GM23248 (cell line): ENCODE data around the gene ZNHIT1. TPM values are rescaled to one million over a fixed set of nuclear protein-coding genes. Genes with fewer than 3 reads are reported as not detected.
A peak's percentile ranks its signal among the peaks of the same experiment; 100 is the strongest.
"Not testable (repeated sequence)": the region's sequence is repeated elsewhere in the genome, so short reads cannot be mapped to it uniquely, and the experiment has no call there.

Source experiments
- DNase-seq: peaks from one replicate; pipeline ENCODE4 v3.0.0-alpha.2; 2015
- H2AFZ ChIP-seq: fragments of 200-600 bp; sonication (generic); 2 replicates; pipeline ENCODE4 v1.6.1; 2016; ENCODE audit warnings: antibody characterized with exemption
- H3F3A ChIP-seq: fragments of 200-600 bp; sonication (generic); 2 replicates; pipeline ENCODE4 v1.6.1; 2016; ENCODE audit warnings: mild to moderate bottlenecking, antibody characterized with exemption, mixed run types; ENCODE audit not compliant: insufficient read depth
- H3K27ac ChIP-seq: fragments of 200-600 bp; sonication (generic); 2 replicates; pipeline ENCODE4 v1.5.1; 2016; ENCODE audit warnings: mild to moderate bottlenecking
- H3K27me3 ChIP-seq: fragments of 200-600 bp; sonication (generic); replicated peaks from 2 replicates; pipeline ENCODE4 v1.6.1; 2016; ENCODE audit warnings: mild to moderate bottlenecking; ENCODE audit not compliant: insufficient read depth
- H3K36me3 ChIP-seq: fragments of 200-600 bp; sonication (generic); 2 replicates; pipeline ENCODE4 v1.6.1; 2016; ENCODE audit warnings: low read depth, mild to moderate bottlenecking
- H3K4me1 ChIP-seq: fragments of 200-600 bp; sonication (generic); 2 replicates; pipeline ENCODE4 v1.6.1; 2016; ENCODE audit warnings: mild to moderate bottlenecking; ENCODE audit not compliant: insufficient read depth
- H3K4me2 ChIP-seq: fragments of 200-600 bp; sonication (generic); one replicate; pipeline ENCODE4 v1.6.1; 2016; ENCODE audit warnings: mild to moderate bottlenecking; ENCODE audit not compliant: unreplicated experiment
- H3K4me3 ChIP-seq: fragments of 200-600 bp; sonication (generic); 2 replicates; pipeline ENCODE4 v1.5.1; 2016; ENCODE audit warnings: mild to moderate bottlenecking
- H3K79me2 ChIP-seq: fragments of 200-600 bp; sonication (generic); 2 replicates; pipeline ENCODE4 v1.6.1; 2016; ENCODE audit warnings: mild to moderate bottlenecking; ENCODE audit not compliant: insufficient read depth
- H3K9ac ChIP-seq: fragments of 200-600 bp; sonication (generic); 2 replicates; pipeline ENCODE4 v1.6.1; 2016; ENCODE audit warnings: mild to moderate bottlenecking
- H3K9me2 ChIP-seq: fragments of 200-600 bp; sonication (generic); 2 replicates; pipeline ENCODE4 v1.6.1; 2016; ENCODE audit warnings: mixed run types, mild to moderate bottlenecking, moderate library complexity; ENCODE audit not compliant: insufficient read depth
- H3K9me3 ChIP-seq: fragments of 200-600 bp; sonication (generic); one replicate; pipeline ENCODE4 v1.6.1; 2017; ENCODE audit warnings: low read depth
- H4K20me1 ChIP-seq: fragments of 200-600 bp; sonication (generic); 2 replicates; pipeline ENCODE4 v1.6.0; 2016; ENCODE audit not compliant: insufficient read depth
- EZH2 ChIP-seq: fragments of 200-600 bp; sonication (generic); IDR thresholded peaks from 2 replicates; pipeline ENCODE4 v1.6.1; 2018; ENCODE audit warnings: antibody characterized with exemption, mild to moderate bottlenecking; ENCODE audit not compliant: insufficient read depth, poor library complexity, severe bottlenecking
- EZH2phosphoT487 ChIP-seq: fragments of 200-600 bp; sonication (generic); IDR thresholded peaks from 2 replicates; pipeline ENCODE4 v1.6.1; 2018; ENCODE audit warnings: antibody characterized with exemption, moderate library complexity, mild to moderate bottlenecking, low read depth; ENCODE audit not compliant: insufficient read depth
- WGBS, 2 experiments: methylation state at CpG; one replicate each; pipeline ENCODE4 v1.1.6; 2015 to 2017; ENCODE audit warnings: low lambda C conversion rate in 2 of 2, low coverage in 1 of 2; ENCODE audit errors: missing lambda C conversion rate in 2 of 2; 5-methylcytosine and 5-hydroxymethylcytosine counted together
- in situ Hi-C: fragments of 300-500 bp; cut with MboI; formaldehyde crosslinking; loops from 2 replicates; pipeline ENCODE4 v1.15.0; 2020
- polyA plus RNA-seq: library from polyadenylated mRNA; unstranded; fragments of >200 nt; fragmentation: Nextera tagmentation; extraction: Ambion mirVana; gene quantifications from 2 replicates; pipeline ENCODE4 v1.2.1, GENCODE V29; 2016
- total RNA-seq: library from RNA; depleted of rRNA; stranded (reverse); fragments of >200 nt; shearing (Covaris generic); gene quantifications from 2 replicates; pipeline ENCODE4 v1.2.3, GENCODE V29; 2014

Gene ZNHIT1
- total and polyA plus RNA-seq, 2 experiments from 2014 or later, result 98.0 to 119 TPM

GRCh38 chr7:101248276-101248675, 30.3 kb downstream of the ZNHIT1 start:
- peaks cover 20% of the 10 kb centered on the region for H3K4me1 ChIP-seq
- H4K20me1 ChIP-seq, result no peaks in the 10 kb centered on the region
- H3K9me3 ChIP-seq, result no peaks in the 10 kb centered on the region
- no peak overlapping the region for H3K9ac ChIP-seq
- DNase-seq, result no peak
- no peaks in the 10 kb centered on the region for H3K36me3 ChIP-seq
- TF ChIP-seq EZH2phosphoT487, result no peak
- no peak for TF ChIP-seq EZH2
- no peaks in the 10 kb centered on the region for H3K9me2 ChIP-seq
- no peaks in the 10 kb centered on the region for H3K27me3 ChIP-seq
- H3K4me2 ChIP-seq, result no peak overlapping the region
- peaks cover 8% of the 10 kb centered on the region for H3F3A ChIP-seq
- H3K4me3 ChIP-seq, result no peak overlapping the region
- peaks cover 67% of the 10 kb centered on the region for H3K79me2 ChIP-seq
- in situ Hi-C loops, result no loop called here
- WGBS, 2 experiments, result 93 to 98% methylated on average over 5 of the region's 5 CpGs
- no peak overlapping the region for H3K27ac ChIP-seq
- no peak overlapping the region for H2AFZ ChIP-seq

GRCh38 chr7:101250324-101250723, 32.4 kb downstream of the ZNHIT1 start:
- H3K79me2 ChIP-seq, result peaks cover 59% of the 10 kb centered on the region
- WGBS, 2 experiments, result 96 to 99% methylated on average over 3 of the region's 3 CpGs
- H4K20me1 ChIP-seq, result no peaks in the 10 kb centered on the region
- no peaks in the 10 kb centered on the region for H3K9me2 ChIP-seq
- no peak overlapping the region for H2AFZ ChIP-seq
- no peak for DNase-seq
- peaks cover 15% of the 10 kb centered on the region for H3K4me1 ChIP-seq
- TF ChIP-seq EZH2phosphoT487 (no peak), EZH2 (no peak)
- no peaks in the 10 kb centered on the region for H3F3A ChIP-seq
- H3K36me3 ChIP-seq, result no peaks in the 10 kb centered on the region
- H3K27ac ChIP-seq, result no peak overlapping the region
- peak overlapping the region; percentile 91 for H3K4me2 ChIP-seq
- no peaks in the 10 kb centered on the region for H3K27me3 ChIP-seq
- no peak overlapping the region for H3K9ac ChIP-seq
- no peaks in the 10 kb centered on the region for H3K9me3 ChIP-seq
- in situ Hi-C loops, result no loop called here
- H3K4me3 ChIP-seq, result peak overlapping the region; percentile 94; the same call in 1 of the 2 replicates

DNA sequence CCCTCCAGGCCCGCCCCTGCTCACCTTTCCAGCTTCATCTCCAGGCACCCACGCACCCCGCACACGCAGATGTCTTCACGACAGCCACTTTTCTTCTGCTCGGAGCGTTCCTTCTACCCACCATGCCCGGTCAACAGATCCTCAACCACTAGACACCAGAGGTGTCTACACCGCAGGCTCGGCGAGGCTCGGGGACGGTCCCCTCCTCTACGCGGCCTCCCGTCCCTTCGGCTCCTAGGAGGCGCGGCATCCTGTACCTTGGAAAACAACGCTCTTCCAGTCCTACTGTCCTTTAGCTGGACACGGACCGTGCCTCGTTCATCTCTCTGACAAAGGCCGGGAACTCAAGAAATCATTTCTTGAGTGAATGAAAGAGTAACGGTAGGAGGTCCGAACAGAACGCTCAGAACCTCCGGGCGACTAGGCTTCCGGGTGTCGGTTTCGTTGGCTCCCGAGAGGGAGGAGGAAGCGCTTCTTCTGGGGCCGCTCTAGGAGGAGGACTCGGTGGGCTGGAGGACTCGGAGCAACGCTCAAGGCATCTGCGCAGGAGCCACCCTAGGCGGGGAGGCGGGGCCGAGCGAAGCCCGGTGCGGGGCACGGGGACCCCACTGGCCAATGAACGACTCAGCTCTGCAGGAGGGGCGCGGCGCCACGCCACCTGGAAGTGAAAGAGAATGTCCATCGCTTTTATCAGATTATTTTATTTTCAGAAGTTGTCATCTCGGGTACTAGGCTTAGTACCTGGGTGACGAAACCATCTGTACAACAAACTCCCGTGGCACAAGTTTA, 34.1 kb downstream of the ZNHIT1 start:
- Histone ChIP-seq H3K9me2 (no peaks in the 10 kb centered on the region), H3K4me1 (peaks cover 15% of the 10 kb centered on the region), H3K4me2 (peak overlapping the region; percentile 91), H3K36me3 (no peaks in the 10 kb centered on the region), H4K20me1 (no peaks in the 10 kb centered on the region), H3K9me3 (no peaks in the 10 kb centered on the region), H2AFZ (peak overlapping the region; percentile 99), H3K79me2 (peaks cover 42% of the 10 kb centered on the region), H3K4me3 (peak overlapping the region; percentile 94), H3K27ac (peak overlapping the region; percentile 77), H3K9ac (peak overlapping the region; percentile 88), H3K27me3 (no peaks in the 10 kb centered on the region), H3F3A (no peaks in the 10 kb centered on the region)
- DNase-seq, result peak; percentile 99
- in situ Hi-C loops, result no loop called here
- WGBS, 2 experiments, result 0 to 1% methylated on average over 43 to 54 of the region's 55 CpGs
- TF ChIP-seq EZH2phosphoT487 (no peak), EZH2 (no peak)

- in situ Hi-C loops, H3K27me3 ChIP-seq, H3K27ac ChIP-seq, DNase-seq, H3K9me2 ChIP-seq, H3K9me3 ChIP-seq, H3K9ac ChIP-seq, H3K36me3 ChIP-seq, H3F3A ChIP-seq, H4K20me1 ChIP-seq, H3K4me2 ChIP-seq: not testable (repeated sequence)
- peak overlapping the region; percentile 99 for H2AFZ ChIP-seq
- H3K79me2 ChIP-seq, result peaks cover 34% of the 10 kb centered on the region
- WGBS, 2 experiments, result 71 to 86% methylated on average over 5 of the region's 5 CpGs
- peak overlapping the region; percentile 94 for H3K4me3 ChIP-seq
- peaks cover 15% of the 10 kb centered on the region for H3K4me1 ChIP-seq
Measured at GRCh38 chr7:101253199-101253598, 35.2 kb downstream of the ZNHIT1 start.
